ENCODE measurements around the gene INPP4B. TPM values are rescaled to one million over a fixed set of nuclear protein-coding genes. Genes with fewer than 3 reads are reported as not detected.

Gene INPP4B
- total RNA-seq, 1 experiment from 2014 or later = 0.07 TPM

GRCh38 chr4:142366769-142367181 lies 479.3 kb downstream of the INPP4B start:
- H2AFZ ChIP-seq (ENCODE audit: low read length) = no peak overlapping the region
- H3K27me3 Mint-ChIP-seq (ENCODE audit: low read depth) = no peaks in the 10 kb centered on the region
- DNase-seq = no peak
- no peak overlapping the region for H3K56ac ChIP-seq (ENCODE audit: insufficient read length, low read depth, low read length)
- H3K27ac Mint-ChIP-seq = no peak overlapping the region; a peak in 1 of 7 replicates
- H3K36me3 Mint-ChIP-seq (ENCODE audit: insufficient read depth in 1 of 3, low read depth in 3 of 3) = peaks cover 0 to 3% (median 0%) of the 10 kb centered on the region in 3 experiments; a peak in 2 of 7 replicates
- H3K9me3 Mint-ChIP-seq = peaks cover 3% of the 10 kb centered on the region in 2 experiments; a peak in 3 of 5 replicates
- no peaks in the 10 kb centered on the region for H3K79me1 ChIP-seq (ENCODE audit: insufficient read depth, low read depth, low read length, poor library complexity, severe bottlenecking)
- no peak overlapping the region for H4K8ac ChIP-seq (replicated peaks; ENCODE audit: insufficient read length, low read depth, low read length)
- H4K91ac ChIP-seq (ENCODE audit: insufficient read length, low read depth, low read length) = no peak overlapping the region
- no peak overlapping the region for H3K4ac ChIP-seq (ENCODE audit: low read depth, low read length)
- H2BK15ac ChIP-seq (ENCODE audit: low read depth, low read length) = no peak overlapping the region
- no peaks in the 10 kb centered on the region for H3K27me3 ChIP-seq (ENCODE audit: insufficient read depth, low read length)
- no peak overlapping the region for H2BK120ac ChIP-seq (ENCODE audit: low read depth, low read length, poor library complexity, severe bottlenecking)
- H3K79me2 ChIP-seq (ENCODE audit: insufficient read depth, low read length) = no peaks in the 10 kb centered on the region
- H2BK5ac ChIP-seq (ENCODE audit: insufficient read length, low read length) = no peak overlapping the region
- peaks cover 19 to 27% of the 10 kb centered on the region in 2 experiments for H3K4me1 Mint-ChIP-seq
- no peak overlapping the region for H4K5ac ChIP-seq (ENCODE audit: insufficient read length, low read depth, low read length)
- peak overlapping the region in 1 of 2 experiments; percentile 6; a peak in 1 of 5 replicates for H3K4me3 Mint-ChIP-seq
- H3K23me2 ChIP-seq (ENCODE audit: insufficient read length, low read depth, low read length, poor library complexity, severe bottlenecking) = no peaks in the 10 kb centered on the region
- H3K23ac ChIP-seq (ENCODE audit: insufficient read length, low read depth, low read length) = no peak overlapping the region
- no peak overlapping the region for H3K14ac ChIP-seq (ENCODE audit: insufficient read depth, low read length)
- H2AK5ac ChIP-seq (ENCODE audit: insufficient read length, low read length) = no peak overlapping the region
- no peak overlapping the region for H3K9ac ChIP-seq (ENCODE audit: extremely low read depth, insufficient read length, low read length)
- TF ChIP-seq, protein P1, sequence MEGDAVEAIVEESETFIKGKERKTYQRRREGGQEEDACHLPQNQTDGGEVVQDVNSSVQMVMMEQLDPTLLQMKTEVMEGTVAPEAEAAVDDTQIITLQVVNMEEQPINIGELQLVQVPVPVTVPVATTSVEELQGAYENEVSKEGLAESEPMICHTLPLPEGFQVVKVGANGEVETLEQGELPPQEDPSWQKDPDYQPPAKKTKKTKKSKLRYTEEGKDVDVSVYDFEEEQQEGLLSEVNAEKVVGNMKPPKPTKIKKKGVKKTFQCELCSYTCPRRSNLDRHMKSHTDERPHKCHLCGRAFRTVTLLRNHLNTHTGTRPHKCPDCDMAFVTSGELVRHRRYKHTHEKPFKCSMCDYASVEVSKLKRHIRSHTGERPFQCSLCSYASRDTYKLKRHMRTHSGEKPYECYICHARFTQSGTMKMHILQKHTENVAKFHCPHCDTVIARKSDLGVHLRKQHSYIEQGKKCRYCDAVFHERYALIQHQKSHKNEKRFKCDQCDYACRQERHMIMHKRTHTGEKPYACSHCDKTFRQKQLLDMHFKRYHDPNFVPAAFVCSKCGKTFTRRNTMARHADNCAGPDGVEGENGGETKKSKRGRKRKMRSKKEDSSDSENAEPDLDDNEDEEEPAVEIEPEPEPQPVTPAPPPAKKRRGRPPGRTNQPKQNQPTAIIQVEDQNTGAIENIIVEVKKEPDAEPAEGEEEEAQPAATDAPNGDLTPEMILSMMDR (conservative IDR thresholded peaks at IDR 0.05) = no peak
- no peaks in the 10 kb centered on the region for H4K20me1 ChIP-seq (ENCODE audit: control insufficient read depth, insufficient read depth, insufficient read length)
- no peak overlapping the region for H2BK20ac ChIP-seq (ENCODE audit: low read depth, low read length, poor library complexity, severe bottlenecking)
- no peak overlapping the region for H3K27ac ChIP-seq (ENCODE audit: insufficient read length, low read depth, low read length)
- H3T11ph ChIP-seq (ENCODE audit: low read length) = no peak overlapping the region
- H2BK12ac ChIP-seq (ENCODE audit: insufficient read length, low read depth, low read length) = no peak overlapping the region
- H3K18ac ChIP-seq (ENCODE audit: insufficient read length, low read depth, low read length) = no peak overlapping the region
- no peak overlapping the region for H3K4me2 ChIP-seq (ENCODE audit: insufficient read depth, insufficient read length, low read length)
- no peaks in the 10 kb centered on the region for H3K9me3 ChIP-seq (ENCODE audit: control insufficient read depth, low read depth, low read length)
- H3K4me1 ChIP-seq (ENCODE audit: insufficient read depth, low read length) = peaks cover 3% of the 10 kb centered on the region; the same call in 1 of the 2 replicates

All from H9 (cell line).